Hematopoietic multipotent progenitor cell (in vitro differentiated cells): Measurements from ENCODE around the gene IFNA17. TPM values are rescaled to one million over a fixed set of nuclear protein-coding genes. Genes with fewer than 3 reads are reported as not detected.
A peak's percentile ranks its signal among the peaks of the same experiment; 100 is the strongest.
"Not testable (repeated sequence)": the region's sequence is repeated elsewhere in the genome, so short reads cannot be mapped to it uniquely, and the experiment has no call there.

Source experiments
- DNase-seq, 3 donors: peaks; one replicate each; pipeline ENCODE4 v3.0.0-alpha.2; 2011 to 2015; ENCODE audit warnings: low read depth in 2 of 3, low spot score in 2 of 3
- total RNA-seq: library from RNA; depleted of rRNA; stranded (reverse); fragments of >200 nt; gene quantifications from one replicate; pipeline ENCODE4 v1.2.3, GENCODE V29; 2012

Gene IFNA17
- not detected for total RNA-seq

DNA sequence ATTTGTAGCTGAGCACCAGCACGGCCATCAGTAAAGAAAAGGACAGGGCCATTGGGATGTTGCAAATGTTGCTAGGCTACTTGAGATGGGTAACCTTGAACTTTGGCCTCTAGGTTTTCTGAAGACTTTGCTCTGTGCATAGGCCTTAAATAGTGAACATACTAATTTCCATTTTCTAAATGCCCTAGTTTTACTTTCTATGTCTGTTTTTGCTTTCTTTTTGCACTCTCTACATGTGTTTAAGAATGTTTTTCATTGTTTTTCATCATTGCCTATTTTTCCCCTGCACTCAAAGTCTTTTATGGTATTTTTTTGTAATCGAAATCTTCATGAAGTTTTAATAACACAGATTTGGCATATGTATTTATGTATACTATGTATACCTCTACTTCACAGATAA, at the start of gene IFNA17:
IFNA17 (minus strand) TSS at position 101 of the 400 bp plus-strand sequence; CDS start at position 52, 49 bp downstream.
- DNase-seq: no peak

GRCh38 chr9:21268347-21268657, 40.3 kb upstream of the IFNA17 start:
- no peak for DNase-seq

- peak in 1 of 3 donors; percentile 34 for DNase-seq
Measured at GRCh38 chr9:21267485-21268346, 39.7 kb upstream of the IFNA17 start.

- no peak for DNase-seq
Measured at GRCh38 chr9:21266733-21267484, 38.9 kb upstream of the IFNA17 start.

DNA sequence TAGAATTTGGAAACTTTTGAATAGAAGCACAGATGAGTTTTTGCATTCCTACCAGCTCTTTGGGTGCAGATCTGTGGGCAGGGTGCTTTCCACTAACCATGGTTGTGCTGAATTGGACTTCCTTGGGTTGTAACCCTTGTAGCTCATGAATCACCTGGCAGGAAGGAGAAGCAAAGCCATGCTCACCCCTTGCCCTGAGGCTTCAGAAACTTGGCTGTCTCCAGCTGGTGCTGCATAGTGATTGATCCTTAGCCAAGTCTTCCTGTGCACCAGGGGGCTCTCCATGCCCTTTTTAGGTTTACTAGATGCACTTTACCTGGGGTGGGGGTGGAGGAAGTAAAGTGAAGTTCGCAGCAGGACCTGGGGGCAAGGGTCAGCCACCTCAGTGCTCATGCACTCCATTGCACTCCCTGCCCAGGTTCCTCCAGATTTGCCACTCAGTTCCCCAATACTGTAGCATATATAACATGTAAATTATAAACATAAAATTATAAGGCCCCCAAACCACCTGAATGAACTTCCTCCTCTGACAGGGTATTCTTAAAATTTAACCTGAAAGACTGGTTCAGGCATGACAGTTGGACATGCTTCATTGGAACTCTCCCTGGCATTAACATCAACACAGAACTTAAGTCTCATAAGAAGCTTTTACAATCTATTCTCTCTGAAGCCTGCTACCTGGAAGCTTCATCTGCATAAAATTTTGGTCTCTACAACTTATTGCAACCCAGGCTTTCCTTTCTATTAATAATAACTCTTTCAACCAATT, 37.6 kb upstream of the IFNA17 start:
- no peak for DNase-seq

- peak in 2 of 3 donors; percentile 32 to 70 for DNase-seq
Measured at GRCh38 chr9:21255538-21256212, 27.7 kb upstream of the IFNA17 start.

GRCh38 chr9:21252721-21253547, 24.9 kb upstream of the IFNA17 start:
- peak in 2 of 3 donors; percentile 74 to 92 for DNase-seq

GRCh38 chr9:21251638-21252037, 23.6 kb upstream of the IFNA17 start:
- no peak for DNase-seq

DNA sequence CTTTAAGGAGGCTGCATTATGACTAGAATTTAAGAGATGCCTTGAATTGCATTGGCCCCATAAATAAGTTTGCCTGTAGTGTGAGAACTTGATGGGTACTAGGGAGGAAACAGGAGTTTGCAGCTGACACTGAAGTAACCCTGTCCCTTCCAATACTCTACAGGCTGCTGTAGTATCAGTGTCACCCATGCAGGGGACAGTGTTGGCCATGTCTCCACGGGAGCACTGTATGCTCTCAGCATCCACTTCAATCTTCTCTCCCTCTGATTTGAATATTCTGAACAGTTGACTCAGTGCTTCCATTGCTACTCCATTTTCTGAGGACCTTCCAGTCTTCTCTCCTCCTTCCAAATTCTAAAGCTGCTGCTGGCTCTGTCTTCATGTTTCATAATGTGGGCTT, 23.2 kb upstream of the IFNA17 start:
- no peak for DNase-seq

GRCh38 chr9:21244836-21245235, 16.8 kb upstream of the IFNA17 start:
- DNase-seq: peak in 1 of 3 donors; percentile 65

GRCh38 chr9:21239911-21240310, 11.9 kb upstream of the IFNA17 start, which contains the start of gene IFNA14:
Gene IFNA14, minus strand, starts transcription at chr9:21240005. Its CDS starts 70 bp downstream, at chr9:21239935.
- DNase-seq: no peak

- not testable (repeated sequence) for DNase-seq
Measured at GRCh38 chr9:21236360-21236714, 8.3 kb upstream of the IFNA17 start.

DNA sequence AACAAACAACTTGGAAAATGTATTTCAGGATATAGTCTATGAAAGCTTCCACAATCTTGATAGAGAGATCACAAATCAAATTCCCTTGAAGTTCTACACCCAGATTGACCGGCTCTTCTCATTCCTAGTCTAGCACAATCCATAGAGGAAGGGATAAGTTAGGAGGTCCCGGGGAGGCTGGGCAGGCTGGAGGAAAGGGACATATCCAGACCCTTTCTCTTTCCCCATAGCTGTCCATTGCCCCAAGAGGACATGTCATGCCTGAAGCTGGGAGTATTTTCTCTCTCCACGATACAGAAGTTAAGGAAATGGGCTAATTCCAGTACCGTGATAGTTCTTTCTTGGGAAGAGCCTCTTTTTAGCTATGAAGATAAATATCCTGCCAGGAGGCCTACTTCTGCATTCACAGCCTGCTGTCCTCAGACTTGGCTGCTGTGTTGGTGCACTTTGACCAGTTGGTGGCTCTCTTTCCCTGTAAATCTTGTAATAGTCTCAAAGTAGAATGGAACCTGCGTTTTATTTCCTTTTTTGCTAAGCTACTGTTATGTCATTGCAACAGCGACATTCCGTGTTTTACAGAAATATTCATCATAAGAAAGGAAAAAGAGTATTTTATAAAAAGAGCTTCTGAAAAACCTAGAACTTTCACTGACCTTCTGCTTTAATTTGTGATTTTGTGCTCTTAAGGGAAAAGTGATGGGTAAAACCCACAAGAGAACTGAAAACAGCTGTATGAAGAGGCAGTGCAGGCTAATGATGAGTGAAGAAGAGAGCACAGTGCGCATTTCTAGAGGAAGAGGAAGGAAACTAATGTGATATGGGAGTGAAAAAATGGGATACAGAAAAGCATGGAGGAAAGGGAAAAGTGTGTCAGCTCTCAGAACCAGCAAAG, 7.7 kb upstream of the IFNA17 start:
- peak in 2 of 3 donors; percentile 71 to 89 for DNase-seq

DNA sequence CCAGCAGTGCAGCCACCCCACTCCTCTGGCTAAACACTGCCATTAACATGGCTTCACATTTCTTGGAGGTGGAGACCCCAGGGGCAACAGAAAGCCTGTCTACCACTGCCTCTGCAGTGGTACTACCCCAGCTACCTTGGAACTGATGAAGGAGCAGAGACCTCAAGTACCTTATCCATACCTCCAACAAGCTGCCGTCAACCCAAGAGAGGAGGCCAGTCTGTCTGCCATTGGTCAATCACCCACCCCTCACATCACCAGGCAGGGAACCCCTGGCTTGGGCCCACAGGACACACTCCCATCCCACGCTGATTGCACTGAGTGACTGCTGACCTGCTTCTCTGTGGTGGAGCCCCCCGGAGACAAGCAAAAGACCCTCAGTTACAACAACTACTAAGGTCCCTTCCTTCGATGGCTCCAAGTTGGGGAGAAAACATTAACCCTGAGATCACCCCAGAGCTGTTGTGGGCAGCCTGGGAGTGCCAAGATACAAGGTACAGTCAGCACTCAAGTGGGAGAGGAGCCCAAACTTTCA, 6.2 kb upstream of the IFNA17 start:
- DNase-seq: no peak

- no peak for DNase-seq
Measured at GRCh38 chr9:21233258-21233657, 5.2 kb upstream of the IFNA17 start.

- not testable (repeated sequence) for DNase-seq
Measured at GRCh38 chr9:21217211-21217610, 10.8 kb downstream of the IFNA17 start, which contains the start of gene IFNA16. Gene IFNA16, minus strand, starts transcription at chr9:21217311. Its CDS starts 6 bp downstream, at chr9:21217305.

- DNase-seq: peak in 2 of 3 donors; percentile 9 to 61
Measured at GRCh38 chr9:21213411-21214326, 14.4 kb downstream of the IFNA17 start.
